Hematopoietic multipotent progenitor cell treated with erythropoietin and hydrocortisone succinate and interleukin-3 and kit ligand, for 15 days (in vitro differentiated cells): ENCODE measurements around the gene SMG6.
"Not testable (repeated sequence)": the region's sequence is repeated elsewhere in the genome, so short reads cannot be mapped to it uniquely, and the experiment has no call there.

Experiments
- DNase-seq: peaks from one replicate; pipeline ENCODE4 v3.0.0-alpha.2; 2015; ENCODE audit warnings: low spot score

Gene SMG6

DNA sequence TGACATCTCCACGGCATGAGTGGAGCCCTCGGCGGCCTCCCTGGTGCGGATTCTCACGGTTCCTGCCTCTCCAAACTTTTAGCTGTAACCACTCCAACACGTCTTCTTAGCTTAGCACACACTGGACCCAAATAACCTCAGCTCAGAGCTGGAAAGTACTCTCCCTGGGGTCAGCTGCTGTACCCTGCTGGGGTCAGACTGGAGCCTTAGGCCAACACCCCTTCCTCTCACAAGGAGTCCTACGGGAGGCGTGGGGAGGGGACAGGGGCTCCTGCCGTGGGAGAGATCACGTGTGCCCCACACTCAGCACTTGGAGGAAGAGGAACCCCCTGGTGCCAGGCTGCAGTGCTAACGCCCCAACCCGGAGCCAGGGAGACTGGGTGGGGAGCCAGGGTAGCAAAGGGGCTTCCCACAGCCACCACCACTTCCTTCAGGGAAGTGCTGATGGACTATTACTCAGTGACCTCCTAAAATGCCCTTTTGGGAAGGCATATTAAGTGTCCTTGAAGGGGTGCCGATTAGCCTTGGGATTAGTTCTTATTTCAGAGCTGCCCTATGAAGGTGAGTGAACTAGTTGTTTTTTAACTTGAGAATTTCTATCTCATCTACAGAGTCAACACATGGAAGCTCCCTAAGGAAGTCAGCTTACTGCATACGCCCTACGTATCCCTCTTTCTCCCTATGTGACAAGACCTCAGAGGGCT is 124.6 kb downstream of the SMG6 start:
- no peak for DNase-seq

GRCh38 chr17:2177235-2177811 is 126.3 kb downstream of the SMG6 start:
- DNase-seq: no peak

GRCh38 chr17:2176499-2177169 is 127.0 kb downstream of the SMG6 start:
- no peak for DNase-seq

DNA sequence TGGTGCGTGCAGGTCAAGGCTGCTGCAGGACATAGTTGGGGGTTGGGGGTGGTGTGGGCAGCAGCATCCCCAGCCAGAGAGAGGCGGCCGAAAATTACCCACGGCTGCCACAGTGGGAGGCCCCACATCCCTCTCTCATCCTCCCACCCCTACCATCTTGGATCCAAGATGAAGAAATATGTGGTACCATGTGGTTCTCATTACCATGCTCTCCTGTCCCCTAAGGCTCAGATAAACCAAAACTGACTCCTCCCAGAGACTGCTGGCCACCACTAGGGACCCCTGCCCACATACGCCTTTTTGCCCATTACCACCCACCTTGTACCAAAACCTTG is 128.3 kb downstream of the SMG6 start:
- DNase-seq: no peak

- no peak for DNase-seq
These were observed 128.9 kb downstream of the SMG6 start for GRCh38 chr17:2174468-2175293.

GRCh38 chr17:2174014-2174413 is 129.6 kb downstream of the SMG6 start:
- DNase-seq: no peak

GRCh38 chr17:2172999-2173398 is 130.6 kb downstream of the SMG6 start:
- DNase-seq: no peak

DNA sequence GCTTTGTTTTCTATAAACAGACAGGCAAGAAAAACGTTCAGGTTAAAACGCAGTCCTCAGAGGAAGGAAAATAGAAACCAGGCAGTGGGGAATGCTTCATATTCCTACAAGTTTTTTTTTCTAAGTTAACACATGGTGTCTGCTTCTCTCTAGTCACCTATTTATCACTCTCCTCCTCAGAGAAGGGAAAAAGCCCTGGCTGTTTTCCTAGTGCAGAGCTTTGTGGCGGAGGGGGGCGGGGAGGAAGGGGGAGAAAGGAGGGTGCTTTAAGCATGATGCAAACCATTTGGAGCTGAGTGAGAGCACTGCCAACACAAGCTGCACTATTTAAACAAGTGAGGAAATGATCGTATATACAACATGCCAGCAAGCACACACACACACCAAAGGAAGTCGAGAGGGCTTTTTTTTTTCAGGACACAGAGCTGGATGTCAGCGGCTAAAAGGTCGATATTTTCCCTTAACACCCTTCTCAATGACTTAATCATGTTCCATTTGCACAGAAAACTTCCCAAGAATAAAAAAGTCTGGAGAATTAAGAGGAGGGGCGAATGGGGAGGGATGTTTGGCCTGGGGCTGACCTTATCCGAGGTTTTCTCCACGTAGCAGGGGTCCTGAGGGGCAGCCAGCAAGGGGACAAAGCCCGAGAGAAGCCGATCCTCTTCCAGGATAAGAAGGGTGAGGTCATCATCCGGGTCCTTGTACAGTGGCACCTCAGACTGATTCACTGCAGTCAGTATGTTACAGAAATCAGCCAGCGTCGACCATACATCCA is 131.3 kb downstream of the SMG6 start:
- no peak for DNase-seq

GRCh38 chr17:2171702-2172076 is 131.9 kb downstream of the SMG6 start:
- DNase-seq: no peak

- DNase-seq: peak; percentile 14
These were observed 133.6 kb downstream of the SMG6 start for GRCh38 chr17:2170023-2170422.

- not testable (repeated sequence) for DNase-seq
These were observed 137.9 kb downstream of the SMG6 start for GRCh38 chr17:2165723-2166122.

DNA sequence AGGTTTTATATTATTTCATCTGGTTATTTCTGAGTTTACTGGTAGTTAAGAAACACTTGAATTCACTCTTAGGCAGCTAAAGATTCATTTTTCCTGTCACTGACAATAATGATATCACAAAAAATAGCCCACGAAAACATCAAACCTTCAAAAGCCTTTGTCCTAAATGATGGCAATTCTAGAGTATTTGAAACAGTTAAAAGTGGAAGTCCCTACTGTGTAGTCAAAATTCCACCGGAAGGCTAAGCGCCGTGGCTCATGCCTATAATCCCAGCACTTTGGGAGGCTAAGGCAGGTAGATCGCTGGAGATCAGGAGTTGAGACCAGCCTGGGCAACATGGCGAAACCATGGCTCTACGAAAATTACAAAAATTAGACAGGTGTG is 145.2 kb downstream of the SMG6 start:
- no peak for DNase-seq

DNA sequence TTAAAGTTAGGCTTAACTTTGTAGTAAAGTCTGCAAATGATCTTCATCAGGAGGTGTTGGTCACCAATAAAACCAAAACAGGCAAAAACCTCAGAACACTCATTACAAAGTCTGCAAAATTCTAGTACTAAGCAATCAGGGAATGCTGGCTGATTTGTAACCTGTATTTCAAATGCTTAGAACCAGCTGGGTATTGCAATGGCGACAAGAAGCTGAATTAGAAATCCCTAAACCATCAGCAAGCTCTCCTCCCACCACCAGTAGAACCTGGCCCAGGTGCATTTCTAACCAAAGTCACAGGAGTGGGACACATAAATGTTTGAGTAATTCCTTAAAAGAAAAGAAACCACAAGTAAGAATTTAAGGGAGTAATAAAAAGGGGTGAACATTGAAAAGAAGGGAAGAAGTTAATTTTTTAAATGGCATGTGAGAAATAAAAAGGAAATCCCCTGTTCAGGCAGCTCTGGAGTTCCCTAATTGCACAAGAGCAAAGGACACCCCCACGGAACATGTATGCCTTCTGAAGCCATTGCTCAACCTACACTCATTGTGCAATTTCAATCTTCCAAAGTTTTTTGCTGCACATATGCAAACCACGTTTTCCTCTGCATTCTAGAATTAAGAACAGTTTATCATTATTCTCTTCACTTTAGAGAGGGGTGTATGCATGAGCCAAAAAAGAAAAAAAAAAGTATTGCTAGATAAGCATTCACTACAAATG is 145.8 kb downstream of the SMG6 start:
- no peak for DNase-seq

GRCh38 chr17:2157081-2157480 is 146.5 kb downstream of the SMG6 start:
- DNase-seq: no peak

GRCh38 chr17:2156666-2157065 is 146.9 kb downstream of the SMG6 start:
- DNase-seq: no peak

DNA sequence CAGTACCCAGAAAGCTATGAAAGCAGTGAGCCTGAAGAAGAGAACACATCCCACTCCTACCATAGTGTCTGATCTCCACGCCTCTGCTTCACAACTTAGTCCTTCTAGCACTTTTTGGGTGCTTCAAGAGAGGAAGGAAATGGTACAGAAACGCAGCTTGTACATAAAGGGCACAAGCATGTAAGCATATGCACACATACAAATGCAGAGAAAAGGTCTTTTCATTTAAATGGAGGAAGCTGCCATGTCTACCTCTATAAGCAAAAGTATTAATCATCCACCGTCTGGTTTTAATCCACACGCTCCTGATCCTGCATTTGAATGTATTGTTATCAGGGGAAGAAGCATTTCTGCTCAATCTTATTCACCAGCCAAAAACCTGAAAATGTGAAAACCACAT is 148.0 kb downstream of the SMG6 start:
- no peak for DNase-seq

GRCh38 chr17:2151358-2152033 is 152.1 kb downstream of the SMG6 start:
- DNase-seq: no peak

GRCh38 chr17:2150806-2151205 is 152.8 kb downstream of the SMG6 start:
- no peak for DNase-seq

GRCh38 chr17:2149934-2150333 is 153.7 kb downstream of the SMG6 start:
- DNase-seq: no peak

DNA sequence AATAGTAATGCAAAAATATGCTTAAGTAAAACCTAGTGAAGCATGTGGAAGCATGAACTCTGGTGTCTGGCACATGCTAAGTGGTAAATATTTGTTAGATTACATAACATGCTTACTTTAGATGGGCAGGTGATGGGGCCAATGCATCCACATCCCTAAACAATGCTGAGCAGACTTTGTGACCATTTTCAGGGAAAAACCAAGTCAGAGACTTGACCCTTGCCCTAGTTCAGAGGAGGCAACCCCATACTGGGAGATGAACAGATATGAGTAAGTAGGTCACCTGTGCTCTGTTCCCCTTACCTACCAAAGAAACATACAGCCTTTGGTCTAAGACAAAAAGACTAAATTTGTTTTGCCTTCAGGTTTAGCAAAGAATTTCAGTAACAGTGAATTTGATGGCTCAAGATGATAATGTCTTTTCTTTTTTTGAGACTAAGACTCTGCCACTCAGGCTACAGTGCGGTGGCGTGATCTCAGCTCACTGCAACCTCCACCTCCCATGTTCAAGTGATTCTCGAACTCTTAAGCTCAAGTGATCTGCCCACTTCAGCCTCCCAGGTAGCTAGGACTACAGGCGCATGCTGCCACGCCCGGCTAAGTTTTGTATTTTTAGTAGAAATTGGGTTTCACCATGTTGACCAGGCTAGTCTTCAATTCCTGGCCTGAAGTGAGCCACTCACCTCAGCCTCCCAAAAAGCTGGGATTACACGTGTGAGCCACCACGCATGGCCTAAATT is 157.3 kb downstream of the SMG6 start:
- DNase-seq: no peak
